GM19324 (cell line): ENCODE data around the gene SIK3.
"Not testable (repeated sequence)": the region's sequence is repeated elsewhere in the genome, so short reads cannot be mapped to it uniquely, and the experiment has no call there.

Experiments used
- ATAC-seq: cut with Tn5 transposase; IDR thresholded peaks from one replicate; pipeline ENCODE4 v1.9.1; 2021; ENCODE audit warnings: mild to moderate bottlenecking, moderate library complexity; ENCODE audit not compliant: unreplicated experiment, low FRiP score

Gene SIK3

DNA sequence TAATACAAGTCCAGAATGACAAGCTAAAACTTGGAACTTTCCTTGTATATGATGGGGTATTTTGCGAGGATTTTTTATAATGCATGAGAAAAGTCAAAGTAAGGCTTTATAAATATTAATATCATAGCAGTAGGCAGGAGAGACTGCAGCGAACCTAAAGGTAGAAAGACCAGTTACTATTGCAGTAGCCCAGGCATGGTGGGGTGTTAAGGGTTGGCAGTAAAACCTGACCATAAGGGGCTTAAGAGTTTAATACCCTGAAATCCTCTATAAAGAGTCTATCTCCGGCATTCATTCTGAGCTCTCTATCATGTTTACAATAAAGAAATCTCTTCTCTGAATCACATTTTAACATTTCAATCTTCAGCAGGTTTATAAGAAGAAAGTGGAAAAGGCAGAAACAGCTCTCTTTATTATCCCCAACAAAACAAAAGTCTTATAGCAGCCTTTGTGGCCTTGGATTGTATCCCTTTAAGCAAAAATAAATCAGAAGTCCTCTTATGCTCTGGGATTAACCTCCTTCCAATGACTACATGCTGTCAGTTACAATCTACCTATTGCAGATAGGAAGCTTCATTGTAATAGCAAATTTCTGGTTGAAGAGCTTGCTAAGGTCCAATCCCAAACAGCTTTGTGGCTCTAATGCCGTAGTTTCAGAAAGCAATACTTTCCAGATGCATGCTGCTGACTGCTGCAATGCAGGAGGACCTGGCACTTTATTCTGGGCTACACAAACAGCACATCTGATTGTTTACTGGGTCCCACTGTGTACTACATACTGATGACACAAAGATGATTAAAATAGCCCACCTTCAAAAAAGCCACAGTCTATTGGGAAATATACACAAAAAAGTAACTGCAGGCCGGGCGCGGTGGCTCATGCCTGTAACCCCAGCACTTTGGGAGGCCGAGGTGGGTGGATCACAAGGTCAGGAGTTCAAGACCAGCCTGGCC is 45.8 kb downstream of the SIK3 start:
- ATAC-seq = no peak

- not testable (repeated sequence) for ATAC-seq
Measured at GRCh38 chr11:117050121-117050520, 48.1 kb downstream of the SIK3 start.

GRCh38 chr11:117046627-117047026 is 51.6 kb downstream of the SIK3 start:
- not testable (repeated sequence) for ATAC-seq

GRCh38 chr11:117045956-117046355 is 52.3 kb downstream of the SIK3 start:
- ATAC-seq = no peak

GRCh38 chr11:117045196-117045595 is 53.0 kb downstream of the SIK3 start:
- no peak for ATAC-seq

GRCh38 chr11:117044287-117045035 is 53.8 kb downstream of the SIK3 start:
- ATAC-seq = no peak

DNA sequence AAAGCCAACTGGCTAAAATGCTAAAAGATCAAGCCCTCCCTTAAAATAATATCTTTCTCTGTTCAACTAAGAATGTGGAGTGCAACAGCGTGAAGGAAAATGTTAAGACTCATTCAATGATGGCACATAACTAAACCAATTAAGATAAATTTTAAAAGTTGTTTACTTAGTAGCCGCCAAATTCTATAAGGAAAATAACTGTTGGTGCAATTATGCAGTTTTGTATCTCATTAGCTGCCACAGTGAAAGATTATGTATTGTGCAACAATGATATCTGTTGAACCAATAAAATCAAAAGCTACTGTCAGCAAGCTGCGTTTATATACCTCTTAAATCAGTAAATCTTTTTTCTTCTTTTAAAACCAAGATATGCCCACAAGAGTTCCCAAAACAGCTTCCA is 55.5 kb downstream of the SIK3 start:
- no peak for ATAC-seq

GRCh38 chr11:117039900-117040299 is 58.3 kb downstream of the SIK3 start:
- no peak for ATAC-seq

DNA sequence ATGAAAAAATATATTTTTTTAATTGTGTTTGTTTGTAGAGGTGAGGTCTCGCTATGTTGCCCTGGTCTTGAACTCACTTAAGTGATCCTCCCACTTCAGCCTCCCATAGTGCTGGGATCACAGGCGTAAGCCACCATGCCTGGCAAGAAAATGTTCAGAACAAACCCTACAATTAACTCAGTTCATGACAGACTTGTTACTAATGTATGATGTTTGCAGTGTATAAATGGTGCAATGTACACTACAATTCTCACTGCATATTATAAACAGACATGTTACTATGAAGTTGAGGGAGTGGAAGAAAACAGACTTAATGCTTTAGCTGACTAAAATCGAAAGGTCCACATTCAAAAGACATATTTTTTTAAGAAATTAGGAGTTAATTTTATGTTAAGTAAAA is 59.0 kb downstream of the SIK3 start:
- ATAC-seq = no peak

GRCh38 chr11:117037975-117038350 is 60.3 kb downstream of the SIK3 start:
- ATAC-seq = no peak

GRCh38 chr11:117037279-117037974 is 60.8 kb downstream of the SIK3 start:
- no peak for ATAC-seq

GRCh38 chr11:117034901-117035300 is 63.3 kb downstream of the SIK3 start:
- no peak for ATAC-seq

- ATAC-seq = no peak
Measured at GRCh38 chr11:117026593-117027330, 71.5 kb downstream of the SIK3 start.

- ATAC-seq = not testable (repeated sequence)
Measured at GRCh38 chr11:117023707-117024106, 74.5 kb downstream of the SIK3 start.

GRCh38 chr11:117023178-117023577 is 75.0 kb downstream of the SIK3 start:
- no peak for ATAC-seq

- ATAC-seq = no peak
Measured at GRCh38 chr11:117022526-117022925, 75.7 kb downstream of the SIK3 start.

DNA sequence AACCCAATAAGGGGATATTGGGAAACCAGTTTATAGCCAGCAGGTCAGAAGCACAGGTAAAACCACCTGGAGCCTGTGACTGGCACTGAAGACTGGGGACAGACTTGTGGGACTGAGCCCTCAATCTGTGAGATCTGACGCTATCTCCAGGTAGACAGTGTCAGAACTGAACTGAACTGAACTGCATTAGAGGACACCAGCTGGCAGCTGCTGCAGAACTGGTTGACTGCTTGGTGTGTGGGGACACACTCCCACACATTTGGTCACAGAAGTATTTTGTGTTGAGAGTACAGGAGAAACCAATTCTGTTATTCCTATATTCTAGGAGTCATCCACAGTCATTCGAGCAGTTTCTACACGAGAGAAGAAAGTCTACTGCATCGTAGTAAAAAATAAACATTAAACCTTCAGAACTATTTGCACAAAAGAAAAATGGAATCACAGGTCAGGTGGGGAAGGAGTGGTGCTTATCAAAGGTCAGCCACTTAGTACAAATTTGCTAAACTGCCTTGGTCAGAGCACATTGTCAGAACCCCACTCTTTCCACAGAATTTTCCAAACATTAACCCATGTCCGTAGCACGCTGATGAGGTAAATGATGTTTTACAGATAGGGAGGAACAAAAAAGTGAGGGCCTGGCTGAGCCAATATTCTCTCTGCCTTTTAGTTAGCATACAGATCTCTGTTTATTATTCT is 77.2 kb downstream of the SIK3 start:
- no peak for ATAC-seq

GRCh38 chr11:117020287-117020686 is 77.9 kb downstream of the SIK3 start:
- ATAC-seq = no peak

- ATAC-seq = no peak
Measured at GRCh38 chr11:117019871-117020270, 78.4 kb downstream of the SIK3 start.

DNA sequence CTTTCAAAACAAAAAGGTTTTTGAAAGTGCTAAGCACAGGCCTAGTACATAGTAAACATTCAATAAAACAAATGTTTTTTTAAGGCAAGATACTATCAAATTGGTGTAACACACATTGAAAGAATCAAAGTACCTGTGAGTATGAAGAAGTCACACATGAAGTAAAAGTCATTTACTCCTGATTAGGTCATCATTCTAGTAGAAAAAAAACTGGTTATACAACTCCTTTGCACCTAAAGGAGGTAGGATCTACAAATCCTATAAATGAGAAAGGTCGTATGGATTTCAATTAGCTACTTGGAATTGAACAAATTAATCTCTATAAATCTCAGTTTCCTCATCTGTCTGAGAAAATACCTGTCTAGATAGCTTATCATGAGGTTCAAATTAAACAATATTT is 80.8 kb downstream of the SIK3 start:
- ATAC-seq = no peak
